NCI-H446 (cell line): Measurements from ENCODE around the gene SPEM3.
"Not testable (repeated sequence)": the region's sequence is repeated elsewhere in the genome, so short reads cannot be mapped to it uniquely, and the experiment has no call there.

Experiments
- DNase-seq, 2 experiments: peaks; one replicate each; lab custom pipeline; 2025; lab: John Stamatoyannopoulos, UW

Gene SPEM3

DNA sequence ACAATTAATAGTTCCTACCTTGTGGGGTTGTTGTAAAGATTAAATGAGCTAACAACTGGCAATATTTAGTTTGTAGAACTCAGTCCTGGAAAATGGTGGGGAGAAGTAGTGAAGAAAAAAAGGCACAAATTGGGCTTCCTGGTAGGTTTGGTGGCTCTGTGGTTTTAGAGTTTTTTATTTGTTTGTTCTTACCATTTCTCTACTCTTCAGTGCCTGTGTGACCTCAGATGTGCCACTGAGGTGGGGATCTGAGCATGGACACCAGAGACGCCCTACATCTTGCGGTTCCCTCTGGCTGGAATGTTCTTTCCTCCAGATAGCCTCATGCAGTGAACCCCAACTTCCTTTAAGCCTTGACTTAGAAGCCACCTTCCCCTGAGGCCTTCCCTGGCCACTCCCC lies 43.1 kb downstream of the SPEM3 start:
- no peak for DNase-seq

GRCh38 chr17:7474767-7475166 lies 46.1 kb downstream of the SPEM3 start:
- DNase-seq: not testable (repeated sequence)

- DNase-seq: no peak
Observed at GRCh38 chr17:7475764-7476422, 47.2 kb downstream of the SPEM3 start.

- DNase-seq: no peak
Observed at GRCh38 chr17:7476494-7476893, 47.8 kb downstream of the SPEM3 start.

DNA sequence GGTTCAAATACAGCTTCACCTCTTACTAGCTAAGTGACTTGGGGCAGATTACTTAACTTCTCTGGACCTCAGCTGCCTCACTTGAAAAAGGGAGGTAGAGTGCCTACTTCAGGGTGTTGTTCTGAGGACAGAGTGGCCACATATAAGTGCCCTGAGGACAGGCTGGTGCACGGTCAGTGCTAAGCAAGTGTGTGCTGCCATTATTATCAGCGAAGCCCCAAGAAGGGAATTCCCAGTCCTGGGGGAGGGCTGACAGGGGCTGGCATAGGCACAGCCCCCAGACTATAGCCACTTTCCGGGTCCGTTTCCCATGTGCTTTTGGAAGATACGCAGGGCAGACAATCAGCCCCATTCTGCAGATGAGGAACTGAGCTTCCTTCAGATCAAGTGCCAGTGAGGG lies 48.3 kb downstream of the SPEM3 start:
- DNase-seq: no peak

- DNase-seq: no peak
Observed at GRCh38 chr17:7477392-7478275, 49.0 kb downstream of the SPEM3 start.

DNA sequence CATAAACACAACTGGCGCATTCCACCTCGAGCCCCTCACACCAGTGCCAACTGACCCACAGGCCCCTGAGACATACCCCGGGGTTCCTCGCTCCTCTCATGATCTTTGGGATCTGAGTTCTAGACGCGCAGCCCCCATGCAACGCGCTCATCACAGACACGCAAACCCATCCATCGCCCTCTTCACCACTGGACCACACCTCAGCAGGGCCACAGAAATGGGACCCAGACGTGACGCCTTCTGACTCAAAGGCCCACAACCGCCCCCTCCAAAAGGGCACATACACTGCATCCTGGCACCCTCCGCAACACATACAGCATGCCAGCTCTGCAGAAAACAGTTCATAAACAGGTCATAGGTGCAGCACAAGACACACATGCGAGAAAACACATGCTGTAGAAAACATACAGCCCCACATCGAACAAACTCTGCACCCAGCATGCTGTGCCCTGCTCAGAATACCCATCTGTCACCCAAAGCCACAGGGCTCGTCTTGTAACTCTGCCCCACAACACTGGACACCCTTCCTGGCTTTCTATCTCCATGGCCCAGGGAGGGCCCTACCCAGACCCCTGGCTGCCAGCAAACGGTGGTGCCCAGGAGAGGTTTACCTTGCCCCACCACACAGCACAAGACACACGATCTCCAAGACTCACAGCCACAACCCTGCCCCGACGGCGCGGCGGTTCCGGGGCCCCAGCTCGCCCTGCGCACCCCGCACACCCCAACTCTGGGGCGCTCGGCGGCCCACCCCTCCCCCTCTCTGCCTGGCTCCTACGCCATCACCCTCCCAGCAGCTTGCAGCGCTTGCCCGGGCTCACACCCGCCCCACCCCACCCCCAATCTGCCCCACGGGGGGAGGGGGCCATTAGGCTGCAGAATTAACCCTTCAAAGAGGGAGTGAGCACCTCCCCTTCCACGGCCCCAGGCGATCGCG lies 49.9 kb downstream of the SPEM3 start:
- no peak for DNase-seq

DNA sequence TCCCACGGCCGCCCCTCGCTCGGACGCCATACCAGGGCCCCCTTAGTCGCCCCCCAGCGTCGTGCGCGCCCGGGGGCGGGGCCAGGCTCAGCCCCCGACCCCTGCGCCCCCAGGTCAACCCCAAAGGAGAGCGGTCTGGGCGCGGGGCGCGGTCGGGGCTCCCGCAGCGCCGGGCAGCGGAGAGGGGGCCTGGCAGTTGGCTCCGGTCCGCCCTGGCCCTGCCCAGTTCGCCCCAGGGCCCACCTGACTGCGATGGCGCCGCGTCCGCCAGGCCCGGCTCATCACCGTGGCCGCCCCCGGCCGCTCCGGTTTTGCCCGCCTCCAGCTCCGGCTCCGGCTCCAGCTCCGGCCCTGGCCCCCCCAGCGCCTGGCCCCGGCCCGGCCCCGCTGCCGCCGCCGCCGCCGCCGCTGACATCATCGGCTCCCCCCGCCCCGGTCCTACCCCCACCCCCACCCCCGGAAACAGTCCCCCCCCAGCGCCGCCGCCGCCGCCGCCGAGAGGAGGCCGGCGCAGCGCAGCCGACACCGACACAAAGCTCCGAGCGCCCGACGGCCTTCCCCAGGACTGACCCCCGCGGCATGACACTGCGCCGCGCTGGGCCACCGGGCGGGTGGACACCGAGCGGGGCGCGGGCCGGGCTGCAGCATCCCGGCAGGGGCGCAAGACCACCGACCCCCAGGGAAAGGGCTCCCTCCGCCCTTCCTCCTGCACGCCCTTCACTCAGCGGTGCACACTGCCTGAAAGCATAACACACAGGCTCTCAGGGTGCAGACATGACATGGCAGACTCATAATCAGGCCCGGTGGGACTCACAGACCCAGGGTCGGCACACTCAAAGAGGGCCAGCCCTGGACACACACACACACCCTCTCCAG lies 50.8 kb downstream of the SPEM3 start, which contains the start of gene ZBTB4:
TSS of gene ZBTB4 (minus strand) at position 419 of the 876 bp plus-strand sequence. CDS start 12,830 bp downstream, outside the sequence.
- DNase-seq: peak in 1 of 2 experiments; percentile 36

GRCh38 chr17:7480089-7480384 lies 51.4 kb downstream of the SPEM3 start:
- no peak for DNase-seq

GRCh38 chr17:7481275-7481674 lies 52.6 kb downstream of the SPEM3 start, which contains the start of gene SLC35G6:
Gene SLC35G6, plus strand, starts transcription at chr17:7481446. Its CDS starts 71 bp downstream, at chr17:7481517.
- DNase-seq: not testable (repeated sequence)

GRCh38 chr17:7481842-7482741 lies 53.4 kb downstream of the SPEM3 start:
- not testable (repeated sequence) for DNase-seq
